Caco-2 (cell line): Measurements from ENCODE around the gene STEAP1B. TPM values are rescaled to one million over a fixed set of nuclear protein-coding genes. Genes with fewer than 3 reads are reported as not detected.

Experiments used
- BruUV-seq: library from RNA; stranded (reverse); fragments of 400-500 nt; replicated peaks from 2 replicates; lab custom pipeline; 2021; lab: Mats Ljungman, UMichigan
- CTCF ChIA-PET: fragments of 300-600 bp; sonication (Branson Sonifier 250); formaldehyde crosslinking; loops from one replicate; lab custom pipeline; 2022; ENCODE audit warnings: antibody characterized with exemption; lab: Charles Lee
- POLR2A ChIA-PET: fragments of 300-600 bp; sonication (Branson Sonifier 250); formaldehyde crosslinking; loops from one replicate; lab custom pipeline; 2022; ENCODE audit warnings: antibody characterized with exemption; lab: Charles Lee
- DNase-seq, 2 experiments: peaks; one replicate each; pipeline versions ENCODE4 v3.0.0 to v3.0.0-alpha.2; 2020 to 2022
- H3K27me3 ChIP-seq: replicated peaks from 2 replicates; pipeline ENCODE4 v1.6.0; 2011; ENCODE audit warnings: low read length; ENCODE audit not compliant: control insufficient read depth, insufficient read depth
- H3K36me3 ChIP-seq: 2 replicates; pipeline ENCODE4 v1.5.1; 2011; ENCODE audit warnings: low read length; ENCODE audit not compliant: control insufficient read depth, insufficient read depth
- H3K4me1 ChIP-seq: fragments of 250-450 bp; sonication (Bioruptor Pico); 2 replicates; pipeline ENCODE4 v1.5.1; 2020; ENCODE audit warnings: mild to moderate bottlenecking
- H3K4me3 ChIP-seq: 2 replicates; pipeline ENCODE4 v1.5.1; 2011; ENCODE audit warnings: low read depth, mild to moderate bottlenecking, control low read depth, low read length
- H3K9me3 ChIP-seq: fragments of 250-450 bp; sonication (Bioruptor Pico); 2 replicates; pipeline ENCODE4 v1.5.1; 2020; ENCODE audit warnings: mild to moderate bottlenecking, moderate library complexity
- H3K27ac Mint-ChIP-seq: one replicate; pipeline ENCODE4 v1.8.0; 2022; ENCODE audit warnings: mixed read lengths; ENCODE audit not compliant: unreplicated experiment
- H3K27me3 Mint-ChIP-seq: one replicate; pipeline ENCODE4 v1.8.0; 2022; ENCODE audit warnings: mixed read lengths; ENCODE audit not compliant: insufficient read depth, unreplicated experiment
- H3K36me3 Mint-ChIP-seq: one replicate; pipeline ENCODE4 v1.8.0; 2022; ENCODE audit warnings: mild to moderate bottlenecking, mixed read lengths; ENCODE audit not compliant: insufficient read depth, unreplicated experiment
- H3K4me1 Mint-ChIP-seq: one replicate; pipeline ENCODE4 v1.8.0; 2022; ENCODE audit warnings: low read depth, mixed read lengths; ENCODE audit not compliant: unreplicated experiment
- H3K4me3 Mint-ChIP-seq: one replicate; pipeline ENCODE4 v1.8.0; 2022; ENCODE audit warnings: mild to moderate bottlenecking, moderate library complexity, mixed read lengths; ENCODE audit not compliant: unreplicated experiment
- H3K9me3 Mint-ChIP-seq: one replicate; pipeline ENCODE4 v1.8.0; 2022; ENCODE audit warnings: mixed read lengths; ENCODE audit not compliant: unreplicated experiment
- intact Hi-C: fragments of 100-400 bp; cut with micrococcal nuclease; formaldehyde crosslinking; loops from one replicate; pipeline ENCODE4 v1.10.0; 2022; ENCODE audit not compliant: unreplicated experiment
- total RNA-seq: library from RNA; stranded (reverse); gene quantifications from 2 replicates; pipeline ENCODE4 v1.2.3, GENCODE V29; 2022
- TF ChIP-seq, protein P1 (sequence below), 2 experiments: fragments of 200-600 bp in 1 of 2; IDR thresholded peaks; 1 replicate in 1 of 2; 2 replicates in 1 of 2; pipeline versions ENCODE4 v1.5.1 to v1.8.0; 2011 to 2022; ENCODE audit warnings: antibody characterized with exemption in 1 of 2, control low read depth in 1 of 2, inconsistent platforms in 1 of 2, low read depth in 1 of 2, low read length in 1 of 2, mild to moderate bottlenecking in 1 of 2, moderate library complexity in 1 of 2; ENCODE audit not compliant: insufficient read depth in 1 of 2, severe bottlenecking in 1 of 2, unreplicated experiment in 1 of 2

Gene STEAP1B
- total RNA-seq, 1 experiment from 2014 or later = 1.7 TPM

DNA sequence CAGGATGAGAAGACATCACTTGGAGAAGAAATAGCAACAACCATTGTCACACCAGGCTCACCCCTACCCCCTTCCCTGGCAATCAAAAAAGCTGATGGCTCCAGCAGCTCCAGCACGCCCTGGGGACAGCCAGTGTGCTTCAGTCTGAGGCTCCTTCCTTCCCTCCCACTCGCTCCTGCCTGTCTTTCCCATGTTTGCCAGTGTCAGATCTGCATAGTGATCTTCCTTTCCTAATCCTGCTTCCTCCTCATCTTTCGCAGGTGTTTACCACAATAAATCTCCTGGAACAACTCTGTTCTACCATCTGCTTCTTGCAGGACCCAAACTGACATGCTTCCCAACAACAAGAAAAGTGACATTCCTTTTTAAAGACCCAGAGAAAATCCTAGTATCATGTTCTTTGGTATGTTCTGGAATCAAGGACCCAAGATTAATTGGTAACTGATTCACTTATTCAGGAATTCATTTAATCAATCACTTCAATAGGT is 57.1 kb downstream of the STEAP1B start:
- intact Hi-C loops = no loop called here
- H3K9me3 Mint-ChIP-seq = no peaks in the 10 kb centered on the region
- Histone ChIP-seq H3K9me3 (no peaks in the 10 kb centered on the region), H3K36me3 (no peaks in the 10 kb centered on the region), H3K27me3 (no peaks in the 10 kb centered on the region), H3K4me3 (no peak overlapping the region), H3K4me1 (peaks cover 10% of the 10 kb centered on the region; the same call in 1 of the 2 replicates)
- peaks cover 3% of the 10 kb centered on the region for H3K27me3 Mint-ChIP-seq
- no peaks in the 10 kb centered on the region for H3K36me3 Mint-ChIP-seq
- CTCF ChIA-PET = interaction anchor here (1.6 kb wide), 1 partner anchor 9 kb away, joined by 3 read pairs; no protein-coding TSS in a partner anchor
- TF ChIP-seq, protein P1, sequence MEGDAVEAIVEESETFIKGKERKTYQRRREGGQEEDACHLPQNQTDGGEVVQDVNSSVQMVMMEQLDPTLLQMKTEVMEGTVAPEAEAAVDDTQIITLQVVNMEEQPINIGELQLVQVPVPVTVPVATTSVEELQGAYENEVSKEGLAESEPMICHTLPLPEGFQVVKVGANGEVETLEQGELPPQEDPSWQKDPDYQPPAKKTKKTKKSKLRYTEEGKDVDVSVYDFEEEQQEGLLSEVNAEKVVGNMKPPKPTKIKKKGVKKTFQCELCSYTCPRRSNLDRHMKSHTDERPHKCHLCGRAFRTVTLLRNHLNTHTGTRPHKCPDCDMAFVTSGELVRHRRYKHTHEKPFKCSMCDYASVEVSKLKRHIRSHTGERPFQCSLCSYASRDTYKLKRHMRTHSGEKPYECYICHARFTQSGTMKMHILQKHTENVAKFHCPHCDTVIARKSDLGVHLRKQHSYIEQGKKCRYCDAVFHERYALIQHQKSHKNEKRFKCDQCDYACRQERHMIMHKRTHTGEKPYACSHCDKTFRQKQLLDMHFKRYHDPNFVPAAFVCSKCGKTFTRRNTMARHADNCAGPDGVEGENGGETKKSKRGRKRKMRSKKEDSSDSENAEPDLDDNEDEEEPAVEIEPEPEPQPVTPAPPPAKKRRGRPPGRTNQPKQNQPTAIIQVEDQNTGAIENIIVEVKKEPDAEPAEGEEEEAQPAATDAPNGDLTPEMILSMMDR (IDR thresholded peaks at IDR 0.05; ENCODE audit: insufficient read depth in 1 of 2, low read depth in 1 of 2, low read length in 1 of 2, severe bottlenecking in 1 of 2, unreplicated experiment in 1 of 2) = no peak
- peaks cover 14% of the 10 kb centered on the region for H3K4me1 Mint-ChIP-seq
- no peak for DNase-seq
- H3K27ac Mint-ChIP-seq = no peak overlapping the region
- H3K4me3 Mint-ChIP-seq = no peak overlapping the region
- POLR2A ChIA-PET = no interaction called here
- BruUV-seq = no TSS peak

DNA sequence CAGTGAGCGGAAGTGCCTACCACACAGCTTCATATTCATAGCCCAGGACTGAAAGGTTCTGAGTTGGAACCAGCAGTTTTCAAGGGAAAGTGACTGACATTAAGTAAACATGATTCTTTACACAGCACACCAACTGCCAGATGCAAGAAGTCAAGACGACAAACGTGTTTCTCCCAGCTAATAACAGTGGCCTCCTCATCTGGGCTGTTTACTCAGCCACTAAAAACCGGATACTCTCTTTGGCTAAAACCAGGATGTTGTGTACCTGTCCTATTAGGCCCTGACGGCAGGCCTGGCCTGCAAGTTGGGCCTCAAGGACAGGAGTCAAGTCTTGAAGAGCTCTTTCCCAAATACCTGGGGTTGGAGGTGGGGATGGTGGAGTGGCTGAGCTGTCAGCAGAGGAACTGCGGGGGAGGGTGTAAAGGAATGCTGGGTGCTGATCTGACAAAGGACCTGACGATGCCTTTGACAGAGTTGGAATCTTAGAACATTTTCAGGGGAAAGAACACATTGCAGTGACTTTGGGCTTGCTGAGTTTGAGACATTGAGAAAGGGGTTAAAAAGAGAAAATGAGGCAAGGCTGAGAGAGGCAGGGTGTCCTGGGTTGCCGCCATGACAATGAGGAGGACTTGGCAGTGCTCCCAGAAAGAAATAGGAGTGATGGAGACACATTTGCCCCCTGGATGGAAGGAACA is 57.7 kb downstream of the STEAP1B start:
- ChIA-PET CTCF (interaction anchor here (1.6 kb wide), 1 partner anchor 10 kb away, joined by 3 read pairs; no protein-coding TSS in a partner anchor), POLR2A (no interaction called here)
- no peaks in the 10 kb centered on the region for H3K27me3 ChIP-seq
- Mint-ChIP-seq H3K9me3 (no peaks in the 10 kb centered on the region), H3K4me3 (no peak overlapping the region), H3K27ac (no peak overlapping the region), H3K27me3 (peaks cover 5% of the 10 kb centered on the region), H3K4me1 (peaks cover 14% of the 10 kb centered on the region), H3K36me3 (no peaks in the 10 kb centered on the region)
- intact Hi-C loops = no loop called here
- H3K36me3 ChIP-seq = no peaks in the 10 kb centered on the region
- TF ChIP-seq, protein P1 (IDR thresholded peaks at IDR 0.05; ENCODE audit: insufficient read depth in 1 of 2, low read depth in 1 of 2, low read length in 1 of 2, severe bottlenecking in 1 of 2, unreplicated experiment in 1 of 2) = no peak
- H3K4me1 ChIP-seq = peaks cover 10% of the 10 kb centered on the region; the same call in 1 of the 2 replicates
- H3K9me3 ChIP-seq = no peaks in the 10 kb centered on the region
- no peak for DNase-seq
- no TSS peak for BruUV-seq
- H3K4me3 ChIP-seq = no peak overlapping the region

DNA sequence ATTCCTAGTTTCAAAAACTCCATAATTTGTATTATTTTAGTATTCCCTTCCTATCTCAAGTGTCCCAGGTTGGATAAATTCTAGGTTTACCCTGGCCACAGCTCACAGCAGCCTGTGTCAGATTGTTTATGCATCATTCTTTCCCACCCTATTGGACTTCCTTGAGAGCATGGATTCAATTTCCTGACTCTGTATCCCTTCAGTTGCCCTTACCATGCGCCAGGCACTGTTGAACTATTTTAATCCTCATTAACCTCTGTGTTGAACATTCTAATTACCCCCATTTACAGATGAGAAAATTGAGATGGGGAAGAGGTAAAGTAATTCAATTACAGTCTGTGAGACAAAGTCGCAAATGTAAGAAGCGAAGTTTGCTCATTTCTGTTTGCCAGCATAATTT is 58.8 kb downstream of the STEAP1B start:
- CTCF ChIA-PET = no interaction called here
- no peaks in the 10 kb centered on the region for H3K27me3 ChIP-seq
- POLR2A ChIA-PET = no interaction called here
- Mint-ChIP-seq H3K36me3 (no peaks in the 10 kb centered on the region), H3K27me3 (peaks cover 5% of the 10 kb centered on the region), H3K27ac (no peak overlapping the region), H3K4me1 (peaks cover 14% of the 10 kb centered on the region), H3K4me3 (no peak overlapping the region), H3K9me3 (no peaks in the 10 kb centered on the region)
- H3K9me3 ChIP-seq = no peaks in the 10 kb centered on the region
- TF ChIP-seq, protein P1 (IDR thresholded peaks at IDR 0.05; ENCODE audit: insufficient read depth in 1 of 2, low read depth in 1 of 2, low read length in 1 of 2, severe bottlenecking in 1 of 2, unreplicated experiment in 1 of 2) = no peak
- no TSS peak for BruUV-seq
- peaks cover 10% of the 10 kb centered on the region; the same call in 1 of the 2 replicates for H3K4me1 ChIP-seq
- DNase-seq = no peak
- intact Hi-C loops = no loop called here
- H3K36me3 ChIP-seq = no peaks in the 10 kb centered on the region
- no peak overlapping the region for H3K4me3 ChIP-seq
